ENCODE measurements around the gene FATE1. TPM values are rescaled to one million over a fixed set of nuclear protein-coding genes. Genes with fewer than 3 reads are reported as not detected.

FATE1 gene
- total RNA-seq, 3 donors from 2014 or later = not detected

- intact Hi-C loops (cut with DNase I, micrococcal nuclease) = no loop called here
- Histone ChIP-seq H3K36me3 (ENCODE audit: low read depth) (no peaks in the 10 kb centered on the region), H3K4me1 (ENCODE audit: low read depth) (no peaks in the 10 kb centered on the region), H3K9me3 (no peaks in the 10 kb centered on the region), H3K4me3 (no peak overlapping the region)
- no peak for TF ChIP-seq CTCF (IDR thresholded peaks at IDR 0.05)
- DNase-seq = no peak
- ATAC-seq = peak; percentile 30
Measured at GRCh38 chrX:151713849-151714248, 2.0 kb upstream of the FATE1 start.

GRCh38 chrX:151714362-151714761 is 1.5 kb upstream of the FATE1 start:
- no peaks in the 10 kb centered on the region for H3K4me1 ChIP-seq (ENCODE audit: low read depth)
- ATAC-seq (no peak), DNase-seq (no peak)
- no peaks in the 10 kb centered on the region for H3K9me3 ChIP-seq
- H3K4me3 ChIP-seq = no peak overlapping the region
- intact Hi-C loops (cut with DNase I, micrococcal nuclease) = no loop called here
- no peak for TF ChIP-seq CTCF (IDR thresholded peaks at IDR 0.05)
- no peaks in the 10 kb centered on the region for H3K36me3 ChIP-seq (ENCODE audit: low read depth)

- intact Hi-C loops (cut with DNase I, micrococcal nuclease) = no loop called here
- no peaks in the 10 kb centered on the region for H3K36me3 ChIP-seq (ENCODE audit: low read depth)
- H3K4me3 ChIP-seq = no peak overlapping the region
- peak; percentile 76 for ATAC-seq
- DNase-seq = peak in 2 of 3 donors; percentile 42 to 49
- no peaks in the 10 kb centered on the region for H3K9me3 ChIP-seq
- TF ChIP-seq CTCF (IDR thresholded peaks at IDR 0.05) = no peak
- H3K4me1 ChIP-seq (ENCODE audit: low read depth) = no peaks in the 10 kb centered on the region
Measured at GRCh38 chrX:151722241-151722846, 6.5 kb downstream of the FATE1 start.

DNA sequence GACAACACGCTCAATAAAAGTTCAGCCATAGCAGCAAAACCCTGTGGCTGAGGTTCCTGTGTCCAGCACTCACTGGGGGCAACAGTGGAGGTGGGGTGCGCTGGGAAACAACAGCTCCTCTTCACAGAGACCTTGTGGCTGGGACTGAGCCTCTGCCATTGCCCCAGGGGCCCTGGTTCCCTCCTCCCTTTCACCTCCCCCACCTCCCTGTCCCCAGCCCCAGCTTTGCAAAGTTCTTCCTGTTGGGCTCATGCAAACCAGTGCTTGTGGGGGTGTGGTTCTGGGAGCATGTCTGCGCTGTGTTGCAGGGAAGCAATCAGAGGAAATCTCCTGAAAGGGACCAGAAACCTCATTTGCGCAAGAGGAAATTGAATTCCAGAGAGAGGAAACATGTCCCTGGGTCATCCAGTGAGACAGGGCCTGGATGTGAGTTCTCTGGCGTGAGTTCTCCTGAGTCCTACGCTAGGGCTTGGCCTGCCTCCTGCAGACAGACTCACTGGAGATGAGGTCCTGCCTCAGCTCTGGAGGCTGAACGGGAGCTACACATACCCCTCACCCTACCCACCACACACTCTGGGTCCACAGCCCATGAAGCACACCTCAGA is 7.4 kb downstream of the FATE1 start:
- intact Hi-C loops (cut with DNase I, micrococcal nuclease) = no loop called here
- no peaks in the 10 kb centered on the region for H3K9me3 ChIP-seq
- no peak for TF ChIP-seq CTCF (IDR thresholded peaks at IDR 0.05)
- H3K4me1 ChIP-seq (ENCODE audit: low read depth) = no peaks in the 10 kb centered on the region
- DNase-seq (no peak), ATAC-seq (no peak)
- no peaks in the 10 kb centered on the region for H3K36me3 ChIP-seq (ENCODE audit: low read depth)
- H3K4me3 ChIP-seq = no peak overlapping the region

DNA sequence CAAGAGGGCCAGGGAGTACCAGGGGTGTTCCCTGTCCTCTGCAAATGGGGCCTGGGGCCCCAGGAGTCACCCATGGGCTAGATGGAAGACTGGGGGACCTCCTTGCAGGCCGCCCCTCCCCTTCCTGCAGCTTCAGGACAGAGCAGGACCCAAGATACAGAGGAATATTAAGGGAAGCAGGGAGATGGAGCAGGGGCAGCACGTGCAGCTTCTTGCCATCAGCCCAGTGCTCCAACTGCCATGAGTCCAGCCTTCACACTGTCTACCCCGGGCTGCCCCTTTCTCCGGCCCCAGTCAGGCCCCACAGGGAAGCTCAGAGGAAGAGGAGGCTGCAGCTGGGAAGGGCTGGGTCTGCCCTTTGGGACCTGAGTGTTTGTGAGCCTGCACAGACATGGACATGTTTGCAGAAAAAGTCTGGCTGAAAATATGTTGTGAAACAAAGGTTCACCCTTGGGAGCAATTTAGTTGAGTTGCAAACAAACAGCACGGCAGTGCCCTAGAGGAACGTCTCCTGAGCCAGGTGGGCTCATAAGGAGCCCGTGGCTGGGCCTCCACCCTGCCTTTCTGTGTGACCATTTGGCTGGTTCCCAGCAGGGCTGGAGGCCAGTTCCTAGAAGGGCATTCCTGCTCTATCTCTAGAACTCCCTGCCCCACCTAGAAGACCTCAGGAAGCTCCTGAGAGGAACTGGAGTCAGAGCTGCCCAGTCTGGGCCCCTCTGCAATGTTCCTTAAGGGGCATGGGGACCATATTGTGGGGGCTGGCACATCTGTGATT is 8.9 kb downstream of the FATE1 start:
- intact Hi-C loops (cut with DNase I, micrococcal nuclease) = no loop called here
- H3K4me1 ChIP-seq (ENCODE audit: low read depth) = no peaks in the 10 kb centered on the region
- H3K9me3 ChIP-seq = no peaks in the 10 kb centered on the region
- ATAC-seq (no peak), DNase-seq (no peak)
- no peak overlapping the region for H3K4me3 ChIP-seq
- TF ChIP-seq CTCF (IDR thresholded peaks at IDR 0.05) = no peak
- H3K36me3 ChIP-seq (ENCODE audit: low read depth) = no peaks in the 10 kb centered on the region
